Skeletal muscle satellite cell (primary cell): ENCODE results near the gene UBTD2.

Source experiments
- H3K27me3 ChIP-seq: 2 replicates; pipeline ENCODE4 v1.7.0; 2013; ENCODE audit warnings: low read length; ENCODE audit not compliant: control insufficient read depth, insufficient read depth
- H3K36me3 ChIP-seq: 2 replicates; pipeline ENCODE4 v1.7.0; 2013; ENCODE audit warnings: mild to moderate bottlenecking, control low read depth, low read length; ENCODE audit not compliant: insufficient read depth
- H3K4me1 ChIP-seq: 2 replicates; pipeline ENCODE4 v1.7.0; 2013; ENCODE audit warnings: low read length; ENCODE audit not compliant: control insufficient read depth, insufficient read depth
- H3K4me2 ChIP-seq: 2 replicates; pipeline ENCODE4 v1.7.0; 2013; ENCODE audit warnings: mild to moderate bottlenecking, low read length
- H3K4me3 ChIP-seq: 2 replicates; pipeline ENCODE4 v1.7.0; 2013; ENCODE audit warnings: low read length
- H3K9ac ChIP-seq: 2 replicates; pipeline ENCODE4 v1.7.0; 2013; ENCODE audit warnings: mild to moderate bottlenecking, low read depth, low read length, moderate library complexity
- H3K9me3 ChIP-seq: replicated peaks from 2 replicates; pipeline ENCODE4 v1.7.0; 2013; ENCODE audit warnings: mild to moderate bottlenecking, control low read depth, low read length

The UBTD2 gene

DNA sequence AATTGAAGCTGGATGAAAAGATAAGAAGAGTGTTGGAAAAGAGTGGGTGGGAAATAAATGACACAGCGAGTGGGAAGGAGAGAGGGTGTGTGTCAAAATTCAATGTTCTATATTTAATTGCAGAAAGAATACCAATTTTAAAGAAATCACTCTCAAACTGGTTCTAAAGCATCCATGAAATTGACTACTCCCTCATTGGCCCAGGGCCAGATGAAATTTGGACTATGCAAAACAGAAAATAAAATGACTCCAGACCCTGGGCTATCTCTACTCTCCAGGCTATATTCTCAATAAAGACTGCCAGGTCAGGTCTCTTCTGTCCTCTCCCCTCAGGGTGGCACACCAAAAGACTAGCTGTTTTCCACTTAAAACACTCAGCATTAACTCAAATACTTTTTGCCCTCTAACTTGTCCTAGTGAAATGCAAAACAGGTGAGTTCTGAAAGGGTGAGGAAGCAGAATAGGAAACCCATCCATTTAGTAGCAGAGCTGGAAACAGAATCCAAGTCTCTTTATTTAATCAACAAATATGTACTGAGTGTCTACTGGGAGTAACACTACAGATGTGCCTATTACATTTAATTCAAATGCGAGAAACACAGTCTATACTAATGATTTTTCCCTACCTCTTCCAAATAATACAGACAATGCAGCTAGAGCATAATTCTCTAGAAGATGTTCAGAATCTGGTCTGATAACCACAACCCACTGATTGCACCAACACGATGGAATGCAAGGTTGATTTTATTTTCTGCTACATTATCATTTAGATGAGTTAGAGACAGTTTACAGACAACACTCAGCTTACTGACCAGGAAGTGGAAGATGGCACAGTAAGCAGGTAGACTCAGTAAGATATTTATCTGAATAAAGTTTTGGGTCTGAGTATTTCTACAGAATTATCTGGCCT lies 47.5 kb downstream of the UBTD2 start:
- no peak overlapping the region for H3K9ac ChIP-seq
- H3K27me3 ChIP-seq: no peaks in the 10 kb centered on the region
- no peak overlapping the region for H3K4me2 ChIP-seq
- H3K36me3 ChIP-seq: peaks cover 21% of the 10 kb centered on the region
- peaks cover 12% of the 10 kb centered on the region for H3K4me1 ChIP-seq
- no peaks in the 10 kb centered on the region for H3K9me3 ChIP-seq
- H3K4me3 ChIP-seq: no peak overlapping the region

GRCh38 chr5:172235132-172235780 lies 48.3 kb downstream of the UBTD2 start:
- Histone ChIP-seq H3K27me3 (no peaks in the 10 kb centered on the region), H3K4me3 (no peak overlapping the region), H3K9me3 (no peaks in the 10 kb centered on the region), H3K4me1 (peaks cover 12% of the 10 kb centered on the region), H3K36me3 (peaks cover 25% of the 10 kb centered on the region), H3K9ac (no peak overlapping the region), H3K4me2 (no peak overlapping the region)

GRCh38 chr5:172234031-172234430 lies 49.5 kb downstream of the UBTD2 start:
- H3K9ac ChIP-seq: no peak overlapping the region
- H3K4me1 ChIP-seq: peaks cover 12% of the 10 kb centered on the region
- H3K4me3 ChIP-seq: no peak overlapping the region
- H3K4me2 ChIP-seq: no peak overlapping the region
- H3K9me3 ChIP-seq: no peaks in the 10 kb centered on the region
- peaks cover 30% of the 10 kb centered on the region for H3K36me3 ChIP-seq
- no peaks in the 10 kb centered on the region for H3K27me3 ChIP-seq

GRCh38 chr5:172229904-172230303 lies 53.7 kb downstream of the UBTD2 start:
- Histone ChIP-seq H3K9me3 (no peaks in the 10 kb centered on the region), H3K4me2 (no peak overlapping the region), H3K27me3 (no peaks in the 10 kb centered on the region), H3K4me3 (no peak overlapping the region), H3K9ac (no peak overlapping the region), H3K4me1 (no peaks in the 10 kb centered on the region), H3K36me3 (peaks cover 37% of the 10 kb centered on the region)

DNA sequence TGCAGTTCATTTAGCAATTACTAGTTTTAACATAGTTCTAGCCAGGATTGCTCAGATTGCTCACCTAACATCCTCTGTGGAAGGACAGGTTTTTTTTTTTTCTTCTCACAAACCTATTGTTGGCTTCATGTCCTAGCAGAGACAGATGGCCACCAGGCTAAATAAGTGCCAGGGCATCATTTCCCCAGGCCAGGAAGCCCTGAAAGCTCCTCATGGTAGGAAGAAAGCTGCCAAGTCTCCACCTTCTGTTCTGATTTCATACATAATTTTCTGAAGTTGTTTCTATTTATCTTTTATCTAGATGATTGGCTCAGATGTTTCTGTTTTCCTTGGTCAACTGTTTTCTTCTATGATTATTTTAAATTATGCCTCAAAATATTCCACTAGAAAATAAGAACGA lies 58.6 kb downstream of the UBTD2 start:
- H3K27me3 ChIP-seq: no peaks in the 10 kb centered on the region
- no peaks in the 10 kb centered on the region for H3K9me3 ChIP-seq
- H3K4me1 ChIP-seq: no peaks in the 10 kb centered on the region
- no peak overlapping the region for H3K4me2 ChIP-seq
- H3K4me3 ChIP-seq: no peak overlapping the region
- H3K36me3 ChIP-seq: peaks cover 14% of the 10 kb centered on the region
- H3K9ac ChIP-seq: no peak overlapping the region

- no peaks in the 10 kb centered on the region for H3K4me1 ChIP-seq
- no peak overlapping the region for H3K4me3 ChIP-seq
- H3K27me3 ChIP-seq: no peaks in the 10 kb centered on the region
- H3K36me3 ChIP-seq: peaks cover 15% of the 10 kb centered on the region
- H3K9me3 ChIP-seq: no peaks in the 10 kb centered on the region
- no peak overlapping the region for H3K9ac ChIP-seq
- no peak overlapping the region for H3K4me2 ChIP-seq
Measured at GRCh38 chr5:172223901-172224873, 59.4 kb downstream of the UBTD2 start.

DNA sequence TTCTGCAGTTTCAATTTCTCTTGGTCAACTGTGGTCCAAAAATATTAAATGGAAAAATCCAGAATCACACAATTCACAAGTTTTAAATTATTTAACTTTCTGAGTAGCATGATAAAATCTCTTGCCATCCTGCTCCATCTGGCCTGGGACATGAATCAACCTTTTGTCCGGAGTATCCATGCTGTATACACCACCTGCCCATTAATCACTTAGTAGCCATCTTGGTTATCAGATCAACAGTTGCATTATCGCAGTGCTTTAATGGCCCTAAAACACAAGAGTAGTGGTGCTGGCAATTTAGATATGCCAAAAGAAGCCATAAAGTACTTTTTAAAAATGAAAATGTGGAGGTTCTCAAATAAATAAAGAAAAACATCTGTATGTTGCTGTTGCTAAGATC lies 64.3 kb downstream of the UBTD2 start:
- Histone ChIP-seq H3K9me3 (no peaks in the 10 kb centered on the region), H3K4me1 (no peaks in the 10 kb centered on the region), H3K4me3 (no peak overlapping the region), H3K36me3 (peaks cover 23% of the 10 kb centered on the region), H3K9ac (no peak overlapping the region), H3K4me2 (no peak overlapping the region), H3K27me3 (no peaks in the 10 kb centered on the region)

DNA sequence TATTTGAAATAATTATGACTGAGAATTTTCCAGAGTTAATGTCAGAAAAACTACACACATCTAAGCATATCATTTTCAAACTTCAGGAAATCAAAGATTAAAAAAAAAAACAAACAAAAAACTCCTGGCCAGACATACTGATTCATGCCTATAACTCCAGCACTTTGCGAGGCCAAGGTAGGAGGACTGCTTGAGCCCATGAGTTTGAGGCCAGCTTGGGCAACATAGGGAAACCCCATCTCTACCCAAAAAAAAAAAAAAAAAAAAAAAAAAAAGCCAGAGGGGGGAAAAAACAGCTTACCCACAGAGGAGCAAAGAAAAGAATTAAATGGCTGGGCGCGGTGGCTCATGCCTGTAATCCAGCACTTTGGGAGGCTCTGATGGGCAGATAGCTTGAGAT lies 67.2 kb downstream of the UBTD2 start:
- no peaks in the 10 kb centered on the region for H3K27me3 ChIP-seq
- peaks cover 30% of the 10 kb centered on the region for H3K36me3 ChIP-seq
- no peaks in the 10 kb centered on the region for H3K4me1 ChIP-seq
- no peak overlapping the region for H3K9ac ChIP-seq
- H3K4me3 ChIP-seq: no peak overlapping the region
- H3K4me2 ChIP-seq: no peak overlapping the region
- no peaks in the 10 kb centered on the region for H3K9me3 ChIP-seq

- H3K4me2 ChIP-seq: no peak overlapping the region
- H3K4me3 ChIP-seq: no peak overlapping the region
- no peaks in the 10 kb centered on the region for H3K27me3 ChIP-seq
- H3K9me3 ChIP-seq: no peaks in the 10 kb centered on the region
- H3K9ac ChIP-seq: no peak overlapping the region
- peaks cover 38% of the 10 kb centered on the region for H3K36me3 ChIP-seq
- H3K4me1 ChIP-seq: no peaks in the 10 kb centered on the region
Measured at GRCh38 chr5:172213126-172213525, 70.4 kb downstream of the UBTD2 start.

- Histone ChIP-seq H3K4me2 (no peak overlapping the region), H3K36me3 (peaks cover 29% of the 10 kb centered on the region), H3K4me1 (no peaks in the 10 kb centered on the region), H3K27me3 (no peaks in the 10 kb centered on the region), H3K4me3 (no peak overlapping the region), H3K9me3 (no peaks in the 10 kb centered on the region), H3K9ac (no peak overlapping the region)
Measured at GRCh38 chr5:172211676-172212075, 71.9 kb downstream of the UBTD2 start.

DNA sequence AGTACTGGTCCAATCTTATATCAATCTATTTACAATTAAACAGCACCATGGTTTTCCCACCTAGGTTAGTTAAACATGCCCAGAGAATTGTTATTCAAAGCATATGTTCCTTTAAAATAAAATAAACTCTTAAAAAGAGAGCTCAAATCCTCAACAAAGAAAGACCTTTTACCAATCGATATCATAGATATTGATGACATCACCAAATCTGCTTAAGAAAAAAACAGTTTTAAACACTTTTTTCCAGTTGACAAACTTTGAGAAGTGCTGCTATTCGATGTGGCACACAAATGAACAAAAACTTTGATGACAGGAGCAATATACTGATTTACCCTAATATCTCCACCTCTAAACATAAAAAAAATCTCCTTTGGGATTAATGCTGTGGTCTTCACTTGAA lies 73.8 kb downstream of the UBTD2 start:
- H3K4me2 ChIP-seq: no peak overlapping the region
- no peaks in the 10 kb centered on the region for H3K9me3 ChIP-seq
- H3K36me3 ChIP-seq: peaks cover 27% of the 10 kb centered on the region
- no peak overlapping the region for H3K4me3 ChIP-seq
- no peaks in the 10 kb centered on the region for H3K27me3 ChIP-seq
- no peak overlapping the region for H3K9ac ChIP-seq
- H3K4me1 ChIP-seq: no peaks in the 10 kb centered on the region
